PC-3 (cell line): ENCODE results near the gene DOCK4.

Experiments
- EZH2phosphoT487 ChIP-seq: fragments of 300-600 bp; sonication (generic); IDR thresholded peaks from 2 replicates; pipeline ENCODE4 v1.6.1; 2018; ENCODE audit warnings: mild to moderate bottlenecking, antibody characterized with exemption, low read length, borderline replicate concordance
- TF ChIP-seq, protein P1 (sequence below): fragments of 300-600 bp; sonication (generic); conservative IDR thresholded peaks from 2 replicates; pipeline ENCODE4 v1.5.1; 2017; ENCODE audit warnings: antibody characterized with exemption, low read depth, mild to moderate bottlenecking, low read length

DNA sequence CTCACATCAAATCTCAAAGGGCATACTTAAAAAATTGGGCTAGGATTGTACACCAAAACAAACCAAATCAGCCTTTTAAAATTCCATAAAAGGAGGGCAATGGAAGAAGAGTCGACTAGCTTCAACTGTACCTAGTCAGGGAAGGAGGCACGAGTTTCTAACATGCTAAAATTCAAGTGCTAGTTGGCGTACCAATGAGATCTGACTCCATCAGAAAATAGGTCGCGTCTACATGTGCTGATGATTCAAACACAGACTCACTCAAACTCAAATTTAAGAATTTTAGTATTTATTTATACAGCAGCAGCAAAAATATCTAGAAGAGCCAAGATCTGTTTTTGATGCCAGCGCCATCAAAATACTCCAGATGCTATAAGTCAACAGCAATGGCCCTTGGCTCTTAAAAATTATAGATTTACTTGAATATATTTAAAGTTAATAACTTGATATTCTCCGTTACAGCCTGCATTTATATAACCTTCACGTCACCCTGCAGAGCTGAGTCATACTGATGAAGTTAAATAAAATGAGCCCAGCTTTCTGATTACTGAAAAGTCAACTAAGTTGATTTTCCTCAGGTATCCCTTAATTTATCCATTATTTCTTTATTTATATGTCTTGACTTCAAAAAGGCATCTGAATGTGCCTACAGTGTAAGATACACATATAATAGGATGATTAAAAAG is 341.8 kb downstream of the DOCK4 start:
- TF ChIP-seq, protein P1, sequence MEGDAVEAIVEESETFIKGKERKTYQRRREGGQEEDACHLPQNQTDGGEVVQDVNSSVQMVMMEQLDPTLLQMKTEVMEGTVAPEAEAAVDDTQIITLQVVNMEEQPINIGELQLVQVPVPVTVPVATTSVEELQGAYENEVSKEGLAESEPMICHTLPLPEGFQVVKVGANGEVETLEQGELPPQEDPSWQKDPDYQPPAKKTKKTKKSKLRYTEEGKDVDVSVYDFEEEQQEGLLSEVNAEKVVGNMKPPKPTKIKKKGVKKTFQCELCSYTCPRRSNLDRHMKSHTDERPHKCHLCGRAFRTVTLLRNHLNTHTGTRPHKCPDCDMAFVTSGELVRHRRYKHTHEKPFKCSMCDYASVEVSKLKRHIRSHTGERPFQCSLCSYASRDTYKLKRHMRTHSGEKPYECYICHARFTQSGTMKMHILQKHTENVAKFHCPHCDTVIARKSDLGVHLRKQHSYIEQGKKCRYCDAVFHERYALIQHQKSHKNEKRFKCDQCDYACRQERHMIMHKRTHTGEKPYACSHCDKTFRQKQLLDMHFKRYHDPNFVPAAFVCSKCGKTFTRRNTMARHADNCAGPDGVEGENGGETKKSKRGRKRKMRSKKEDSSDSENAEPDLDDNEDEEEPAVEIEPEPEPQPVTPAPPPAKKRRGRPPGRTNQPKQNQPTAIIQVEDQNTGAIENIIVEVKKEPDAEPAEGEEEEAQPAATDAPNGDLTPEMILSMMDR: no peak
- no peak for TF ChIP-seq EZH2phosphoT487
